WTC11 (cell line): ENCODE measurements around the gene GSTA3. TPM values are rescaled to one million over a fixed set of nuclear protein-coding genes. Genes with fewer than 3 reads are reported as not detected.

Experiments
- ATAC-seq: fragments of 200-7000 bp; cut with Tn5 transposase; 2 replicates; pipeline ENCODE4 v1.10.0; 2021; ENCODE audit warnings: mild to moderate bottlenecking, moderate library complexity
- CTCF ChIA-PET: fragments of 300-600 bp; sonication (Branson Sonifier 250); formaldehyde crosslinking; loops from one replicate; lab custom pipeline; 2021; ENCODE audit warnings: antibody characterized with exemption; lab: Charles Lee
- POLR2A ChIA-PET: fragments of 350-600 bp; sonication (Branson Sonifier 250); formaldehyde crosslinking; loops from one replicate; lab custom pipeline; 2021; ENCODE audit warnings: antibody characterized with exemption; lab: Charles Lee
- DNase-seq: peaks from one replicate; pipeline ENCODE4 v3.0.0; 2021; ENCODE audit warnings: low spot score
- H3K27ac Mint-ChIP-seq: 2 replicates; pipeline ENCODE4 v1.8.0; 2021; ENCODE audit warnings: mixed read lengths
- H3K27me3 Mint-ChIP-seq: 2 replicates; pipeline ENCODE4 v1.8.0; 2021; ENCODE audit warnings: low read depth, mild to moderate bottlenecking, moderate library complexity, mixed read lengths
- H3K36me3 Mint-ChIP-seq: 2 replicates; pipeline ENCODE4 v1.8.0; 2021; ENCODE audit warnings: mixed read lengths
- H3K4me1 Mint-ChIP-seq: 2 replicates; pipeline ENCODE4 v1.8.0; 2022; ENCODE audit warnings: mixed read lengths
- H3K4me3 Mint-ChIP-seq: 2 replicates; pipeline ENCODE4 v1.8.0; 2021; ENCODE audit warnings: mild to moderate bottlenecking, moderate library complexity, mixed read lengths
- H3K9me3 Mint-ChIP-seq: 2 replicates; pipeline ENCODE4 v1.8.0; 2021; ENCODE audit warnings: mixed read lengths
- GRHL2 ChIP-seq: fragments of 250-450 bp; sonication (Bioruptor Pico); IDR thresholded peaks from 2 replicates; pipeline ENCODE4 v1.8.0; 2022; ENCODE audit warnings: mild to moderate bottlenecking, moderate library complexity; ENCODE audit not compliant: insufficient replicate concordance, severe bottlenecking
- GTF2I ChIP-seq: fragments of 250-450 bp; sonication (Bioruptor Pico); conservative IDR thresholded peaks from 2 replicates; pipeline ENCODE4 v1.4.0; 2021; ENCODE audit warnings: mild to moderate bottlenecking
- NR1H2 ChIP-seq: sonication (generic); formaldehyde crosslinking; IDR thresholded peaks from 2 replicates; pipeline ENCODE4 v1.9.0; 2021; ENCODE audit warnings: mild to moderate bottlenecking, moderate library complexity, missing genetic modification reagents
- NR2C2 ChIP-seq: sonication (generic); formaldehyde crosslinking; IDR thresholded peaks from 2 replicates; pipeline ENCODE4 v1.8.0; 2022; ENCODE audit warnings: mild to moderate bottlenecking, missing genetic modification reagents
- NR3C1 ChIP-seq: sonication (generic); formaldehyde crosslinking; conservative IDR thresholded peaks from 2 replicates; pipeline ENCODE4 v1.8.1; 2023; ENCODE audit warnings: low read depth, mild to moderate bottlenecking, missing genetic modification reagents
- ZBTB21 ChIP-seq: sonication (generic); formaldehyde crosslinking; IDR thresholded peaks from 2 replicates; pipeline ENCODE4 v1.8.1; 2023; ENCODE audit warnings: mild to moderate bottlenecking, missing genetic modification reagents, borderline replicate concordance
- ZNF416 ChIP-seq: fragments of 250-450 bp; sonication (Bioruptor Pico); IDR thresholded peaks from 2 replicates; pipeline ENCODE4 v1.9.0; 2021; ENCODE audit warnings: mild to moderate bottlenecking, inconsistent platforms
- total RNA-seq: library from RNA; stranded (reverse); gene quantifications from 3 replicates; pipeline ENCODE4 v1.2.3, GENCODE V29; 2021
- TF ChIP-seq, protein P1 (sequence below): fragments of 250-450 bp; sonication (Bioruptor Pico); IDR thresholded peaks from 2 replicates; pipeline ENCODE4 v1.9.0; 2021; ENCODE audit warnings: mild to moderate bottlenecking
- TF ChIP-seq, protein P2 (sequence below): sonication (generic); formaldehyde crosslinking; IDR thresholded peaks from 2 replicates; pipeline ENCODE4 v1.8.1; 2023; ENCODE audit warnings: mild to moderate bottlenecking, missing genetic modification reagents, borderline replicate concordance
- TF ChIP-seq, protein P3 (sequence below): sonication (generic); formaldehyde crosslinking; IDR thresholded peaks from 2 replicates; pipeline ENCODE4 v1.8.1; 2022; ENCODE audit warnings: mild to moderate bottlenecking, missing genetic modification reagents, moderate library complexity, borderline replicate concordance
- TF ChIP-seq, protein P4 (sequence below): fragments of 250-450 bp; sonication (Bioruptor Pico); IDR thresholded peaks from 2 replicates; pipeline ENCODE4 v1.9.0; 2021; ENCODE audit warnings: mild to moderate bottlenecking

GSTA3 gene
- total RNA-seq, 1 experiment from 2014 or later, result not detected

- TF ChIP-seq, protein P1, sequence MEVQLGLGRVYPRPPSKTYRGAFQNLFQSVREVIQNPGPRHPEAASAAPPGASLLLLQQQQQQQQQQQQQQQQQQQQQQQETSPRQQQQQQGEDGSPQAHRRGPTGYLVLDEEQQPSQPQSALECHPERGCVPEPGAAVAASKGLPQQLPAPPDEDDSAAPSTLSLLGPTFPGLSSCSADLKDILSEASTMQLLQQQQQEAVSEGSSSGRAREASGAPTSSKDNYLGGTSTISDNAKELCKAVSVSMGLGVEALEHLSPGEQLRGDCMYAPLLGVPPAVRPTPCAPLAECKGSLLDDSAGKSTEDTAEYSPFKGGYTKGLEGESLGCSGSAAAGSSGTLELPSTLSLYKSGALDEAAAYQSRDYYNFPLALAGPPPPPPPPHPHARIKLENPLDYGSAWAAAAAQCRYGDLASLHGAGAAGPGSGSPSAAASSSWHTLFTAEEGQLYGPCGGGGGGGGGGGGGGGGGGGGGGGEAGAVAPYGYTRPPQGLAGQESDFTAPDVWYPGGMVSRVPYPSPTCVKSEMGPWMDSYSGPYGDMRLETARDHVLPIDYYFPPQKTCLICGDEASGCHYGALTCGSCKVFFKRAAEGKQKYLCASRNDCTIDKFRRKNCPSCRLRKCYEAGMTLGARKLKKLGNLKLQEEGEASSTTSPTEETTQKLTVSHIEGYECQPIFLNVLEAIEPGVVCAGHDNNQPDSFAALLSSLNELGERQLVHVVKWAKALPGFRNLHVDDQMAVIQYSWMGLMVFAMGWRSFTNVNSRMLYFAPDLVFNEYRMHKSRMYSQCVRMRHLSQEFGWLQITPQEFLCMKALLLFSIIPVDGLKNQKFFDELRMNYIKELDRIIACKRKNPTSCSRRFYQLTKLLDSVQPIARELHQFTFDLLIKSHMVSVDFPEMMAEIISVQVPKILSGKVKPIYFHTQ (CRISPR knock-in tag), result no peak
- TF ChIP-seq ZBTB21 (CRISPR knock-in tag) (no peak), NR2C2 (CRISPR knock-in tag) (no peak)
Observed at GRCh38 chr6:52877786-52878185, 31.7 kb downstream of the GSTA3 start (continued).

GRCh38 chr6:52877168-52877567 is 32.3 kb downstream of the GSTA3 start:
- no peak overlapping the region for H3K27ac Mint-ChIP-seq
- H3K9me3 Mint-ChIP-seq, result no peaks in the 10 kb centered on the region
- ChIA-PET POLR2A (no interaction called here), CTCF (no interaction called here)
- no peaks in the 10 kb centered on the region for H3K27me3 Mint-ChIP-seq
- no peak overlapping the region for H3K4me3 Mint-ChIP-seq
- no peaks in the 10 kb centered on the region for H3K36me3 Mint-ChIP-seq
- DNase-seq, result no peak
- peaks cover 8% of the 10 kb centered on the region for H3K4me1 Mint-ChIP-seq
- TF ChIP-seq GTF2I (CRISPR knock-in tag) (no peak), NR1H2 (CRISPR knock-in tag) (no peak), GRHL2 (no peak), NR3C1 (CRISPR knock-in tag) (no peak), ZNF416 (no peak)
- TF ChIP-seq, protein P2, sequence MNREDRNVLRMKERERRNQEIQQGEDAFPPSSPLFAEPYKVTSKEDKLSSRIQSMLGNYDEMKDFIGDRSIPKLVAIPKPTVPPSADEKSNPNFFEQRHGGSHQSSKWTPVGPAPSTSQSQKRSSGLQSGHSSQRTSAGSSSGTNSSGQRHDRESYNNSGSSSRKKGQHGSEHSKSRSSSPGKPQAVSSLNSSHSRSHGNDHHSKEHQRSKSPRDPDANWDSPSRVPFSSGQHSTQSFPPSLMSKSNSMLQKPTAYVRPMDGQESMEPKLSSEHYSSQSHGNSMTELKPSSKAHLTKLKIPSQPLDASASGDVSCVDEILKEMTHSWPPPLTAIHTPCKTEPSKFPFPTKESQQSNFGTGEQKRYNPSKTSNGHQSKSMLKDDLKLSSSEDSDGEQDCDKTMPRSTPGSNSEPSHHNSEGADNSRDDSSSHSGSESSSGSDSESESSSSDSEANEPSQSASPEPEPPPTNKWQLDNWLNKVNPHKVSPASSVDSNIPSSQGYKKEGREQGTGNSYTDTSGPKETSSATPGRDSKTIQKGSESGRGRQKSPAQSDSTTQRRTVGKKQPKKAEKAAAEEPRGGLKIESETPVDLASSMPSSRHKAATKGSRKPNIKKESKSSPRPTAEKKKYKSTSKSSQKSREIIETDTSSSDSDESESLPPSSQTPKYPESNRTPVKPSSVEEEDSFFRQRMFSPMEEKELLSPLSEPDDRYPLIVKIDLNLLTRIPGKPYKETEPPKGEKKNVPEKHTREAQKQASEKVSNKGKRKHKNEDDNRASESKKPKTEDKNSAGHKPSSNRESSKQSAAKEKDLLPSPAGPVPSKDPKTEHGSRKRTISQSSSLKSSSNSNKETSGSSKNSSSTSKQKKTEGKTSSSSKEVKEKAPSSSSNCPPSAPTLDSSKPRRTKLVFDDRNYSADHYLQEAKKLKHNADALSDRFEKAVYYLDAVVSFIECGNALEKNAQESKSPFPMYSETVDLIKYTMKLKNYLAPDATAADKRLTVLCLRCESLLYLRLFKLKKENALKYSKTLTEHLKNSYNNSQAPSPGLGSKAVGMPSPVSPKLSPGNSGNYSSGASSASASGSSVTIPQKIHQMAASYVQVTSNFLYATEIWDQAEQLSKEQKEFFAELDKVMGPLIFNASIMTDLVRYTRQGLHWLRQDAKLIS, result no peak
- TF ChIP-seq, protein P1 (CRISPR knock-in tag), result no peak
- TF ChIP-seq, protein P3, sequence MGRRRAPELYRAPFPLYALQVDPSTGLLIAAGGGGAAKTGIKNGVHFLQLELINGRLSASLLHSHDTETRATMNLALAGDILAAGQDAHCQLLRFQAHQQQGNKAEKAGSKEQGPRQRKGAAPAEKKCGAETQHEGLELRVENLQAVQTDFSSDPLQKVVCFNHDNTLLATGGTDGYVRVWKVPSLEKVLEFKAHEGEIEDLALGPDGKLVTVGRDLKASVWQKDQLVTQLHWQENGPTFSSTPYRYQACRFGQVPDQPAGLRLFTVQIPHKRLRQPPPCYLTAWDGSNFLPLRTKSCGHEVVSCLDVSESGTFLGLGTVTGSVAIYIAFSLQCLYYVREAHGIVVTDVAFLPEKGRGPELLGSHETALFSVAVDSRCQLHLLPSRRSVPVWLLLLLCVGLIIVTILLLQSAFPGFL, result no peak
- TF ChIP-seq, protein P4, sequence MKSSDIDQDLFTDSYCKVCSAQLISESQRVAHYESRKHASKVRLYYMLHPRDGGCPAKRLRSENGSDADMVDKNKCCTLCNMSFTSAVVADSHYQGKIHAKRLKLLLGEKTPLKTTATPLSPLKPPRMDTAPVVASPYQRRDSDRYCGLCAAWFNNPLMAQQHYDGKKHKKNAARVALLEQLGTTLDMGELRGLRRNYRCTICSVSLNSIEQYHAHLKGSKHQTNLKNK (CRISPR knock-in tag), result no peak
- no peak for ATAC-seq
